TTC549 (cell line): ENCODE results near the gene LSM14B.

Source experiments
- FAIRE-seq: peaks from 2 replicates; lab custom pipeline; 2012; peaks lifted over from hg19 to GRCh38; lab: Jason Lieb, UNC

The LSM14B gene

DNA sequence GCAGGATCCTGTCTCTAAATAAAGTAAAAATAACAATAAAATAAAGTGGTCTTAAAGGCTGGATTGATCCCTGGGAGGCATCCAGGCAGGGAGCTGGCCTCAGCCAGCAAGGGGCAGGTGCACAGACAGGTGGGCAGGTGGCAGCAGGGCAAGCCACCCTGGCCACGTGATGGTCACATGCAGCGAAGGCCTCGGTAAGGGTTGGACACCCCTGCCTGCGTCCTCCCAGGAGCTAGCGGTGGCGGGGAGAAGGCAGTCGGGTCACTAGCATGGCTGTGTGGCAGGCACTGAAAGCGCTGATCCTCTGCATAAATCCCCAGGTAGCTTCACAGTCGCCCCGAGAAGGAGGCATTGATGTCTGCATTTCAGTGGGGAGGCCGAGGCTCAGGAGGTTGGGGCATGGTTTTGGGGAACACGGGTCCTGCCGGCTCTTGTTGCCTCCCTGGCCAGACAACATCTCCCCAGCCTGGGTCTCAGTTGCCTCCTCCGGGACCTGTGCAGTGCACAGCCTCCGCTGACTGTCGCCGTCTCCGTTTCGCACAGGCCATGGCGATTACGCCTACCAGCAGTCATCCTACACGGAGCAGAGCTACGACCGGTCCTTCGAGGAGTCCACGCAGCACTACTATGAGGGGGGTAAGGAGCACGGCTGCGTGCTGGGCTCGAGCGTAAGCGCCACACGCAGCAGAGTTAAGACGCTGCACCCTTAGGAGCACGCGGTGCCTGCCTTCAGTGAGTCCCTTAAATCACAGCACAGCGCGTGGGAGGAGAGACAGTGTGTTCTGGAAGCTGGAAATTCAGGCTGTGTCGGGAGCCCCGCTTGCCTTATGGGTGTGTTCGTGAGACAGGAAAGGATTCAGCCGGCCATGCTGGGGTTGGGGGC lies 42.8 kb downstream of the LSM14B start:
- FAIRE-seq, result no peak

DNA sequence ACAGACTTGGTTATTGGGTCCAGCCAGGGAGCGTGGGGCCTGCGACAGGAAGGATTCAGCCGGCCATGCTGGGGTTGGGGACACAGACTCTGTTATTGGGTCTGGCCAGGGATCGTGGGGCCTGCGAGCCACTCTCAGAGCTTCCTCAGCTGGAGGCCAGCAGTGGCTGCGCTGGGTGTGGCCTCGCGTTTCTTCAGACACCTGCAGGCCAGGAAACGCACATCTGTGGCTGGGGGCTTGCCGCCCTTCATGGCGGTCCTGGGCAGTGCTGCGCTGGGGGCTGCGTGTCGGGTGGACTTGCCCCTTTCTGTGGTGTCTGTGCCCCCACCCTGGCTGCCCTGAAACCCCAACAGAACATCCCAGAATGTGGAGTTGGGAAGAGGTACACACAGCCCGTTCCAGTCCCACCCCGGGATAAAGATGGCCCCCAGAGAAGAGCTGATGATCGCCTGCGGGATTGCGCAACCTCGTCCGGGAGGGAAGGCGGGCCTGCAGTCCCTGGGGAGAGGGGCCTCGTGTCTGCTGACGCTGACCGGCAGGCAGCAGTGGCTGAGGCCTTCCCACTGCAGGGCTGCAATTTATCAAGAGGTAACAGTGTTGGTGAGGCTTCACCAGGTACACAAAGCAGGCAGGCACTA lies 43.6 kb downstream of the LSM14B start:
- no peak for FAIRE-seq

GRCh38 chr20:62167474-62167873 lies 45.2 kb downstream of the LSM14B start:
- no peak for FAIRE-seq

GRCh38 chr20:62168061-62168460 lies 45.8 kb downstream of the LSM14B start:
- no peak for FAIRE-seq

DNA sequence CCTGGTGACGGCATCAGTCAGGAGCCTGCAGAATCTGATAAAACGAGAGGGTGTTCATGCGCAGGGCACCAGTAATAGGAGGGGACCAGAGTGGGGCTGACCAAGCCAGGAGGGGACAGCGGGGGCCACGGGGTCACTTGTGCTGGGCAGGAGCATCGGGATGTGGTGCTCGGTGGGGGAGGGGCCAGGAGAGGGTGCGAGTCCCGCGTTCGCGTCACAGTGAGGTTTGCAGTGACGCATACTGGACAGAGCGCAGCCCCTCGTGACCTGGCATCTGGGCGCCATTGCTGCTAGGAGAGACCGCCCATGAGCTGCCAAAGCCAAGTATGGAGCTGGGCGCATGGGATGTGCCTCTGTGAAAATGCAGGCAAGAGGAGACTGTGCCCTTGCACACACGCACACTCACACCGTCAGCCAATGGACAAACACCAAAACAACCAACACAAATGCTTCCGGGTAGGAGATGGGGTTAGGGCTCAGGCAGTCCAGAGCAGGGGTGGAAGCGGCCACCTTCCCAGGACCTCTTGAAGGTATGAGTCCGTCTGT lies 46.7 kb downstream of the LSM14B start:
- FAIRE-seq, result no peak

- no peak for FAIRE-seq
These were observed 48.3 kb downstream of the LSM14B start for GRCh38 chr20:62170536-62170935.

DNA sequence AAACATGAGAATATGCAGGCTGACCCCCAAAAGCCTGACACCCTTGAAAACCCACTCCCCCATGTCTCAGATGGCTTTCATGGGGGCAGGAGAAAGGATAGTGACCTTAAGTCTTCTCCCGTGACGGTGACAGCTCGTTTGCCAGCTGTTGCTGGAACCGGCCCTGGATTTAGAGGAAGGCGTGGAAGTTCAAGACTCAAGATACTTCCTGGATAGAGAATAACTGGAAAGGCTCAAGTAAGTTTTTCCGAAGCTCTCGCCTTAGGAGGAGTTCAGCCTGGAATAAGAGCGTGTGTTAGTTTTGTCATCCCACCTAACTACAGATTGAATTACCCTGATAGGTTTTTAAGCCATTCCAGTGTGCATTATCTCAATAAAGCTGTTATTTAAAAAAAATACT lies 49.0 kb downstream of the LSM14B start:
- FAIRE-seq, result no peak

GRCh38 chr20:62172666-62173065 lies 50.4 kb downstream of the LSM14B start:
- FAIRE-seq, result no peak

DNA sequence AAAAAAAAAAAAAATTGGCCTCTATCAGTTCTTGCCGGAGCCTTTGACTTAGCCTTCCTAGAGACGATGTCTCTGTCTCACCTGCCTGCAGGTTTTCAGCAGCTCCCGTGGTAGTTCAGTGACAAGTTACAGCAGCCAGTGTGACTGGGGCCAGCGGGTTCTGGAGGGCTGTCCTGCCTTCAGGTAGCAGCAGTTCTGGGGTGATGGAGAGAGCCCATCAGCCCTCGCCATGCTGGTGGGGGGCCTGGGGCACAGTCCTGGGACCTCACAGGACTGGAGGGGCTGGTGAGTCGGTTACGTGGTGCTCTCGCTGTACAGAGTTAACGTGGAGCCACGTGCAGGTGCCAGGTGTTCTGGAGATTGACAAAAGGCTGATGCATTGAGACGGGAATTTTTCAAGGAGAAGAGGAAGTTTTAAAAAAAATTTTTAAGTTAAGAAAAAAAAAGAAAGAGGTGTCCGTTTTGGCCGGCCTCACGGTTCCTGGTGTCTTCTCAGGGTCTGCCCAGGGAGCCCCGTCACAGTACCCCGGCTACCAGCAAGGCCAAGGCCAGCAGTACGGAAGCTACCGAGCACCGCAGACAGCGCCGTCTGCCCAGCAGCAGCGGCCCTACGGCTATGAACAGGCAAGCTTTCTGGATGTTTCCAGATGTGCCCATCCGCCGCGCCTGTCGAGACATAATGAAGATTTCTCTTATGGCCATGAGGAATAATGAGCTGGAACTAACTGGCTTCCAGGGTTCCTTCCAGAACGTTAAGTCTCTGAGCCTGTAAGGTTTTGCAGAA lies 51.9 kb downstream of the LSM14B start:
- no peak for FAIRE-seq

GRCh38 chr20:62174870-62175624 lies 52.8 kb downstream of the LSM14B start:
- FAIRE-seq, result no peak

DNA sequence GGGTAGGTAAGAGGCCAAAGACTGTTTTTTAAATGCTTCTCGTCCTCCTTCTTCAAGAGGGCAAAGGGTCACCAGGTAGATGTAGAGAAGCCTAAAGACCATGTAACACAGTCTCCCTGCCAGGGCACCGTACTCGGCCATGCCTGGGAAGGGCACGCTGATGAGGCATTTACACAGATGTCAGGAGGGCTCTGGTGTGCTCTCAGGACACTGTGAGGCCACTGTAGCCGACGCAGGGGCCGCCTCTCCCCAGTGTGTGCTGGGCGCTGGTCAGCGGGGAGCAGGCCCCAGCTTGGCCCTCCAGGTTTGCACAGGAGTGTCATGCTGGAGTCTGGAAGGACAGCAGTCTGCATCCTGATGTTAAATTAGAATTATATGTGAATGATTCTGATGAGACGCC lies 53.4 kb downstream of the LSM14B start:
- no peak for FAIRE-seq

DNA sequence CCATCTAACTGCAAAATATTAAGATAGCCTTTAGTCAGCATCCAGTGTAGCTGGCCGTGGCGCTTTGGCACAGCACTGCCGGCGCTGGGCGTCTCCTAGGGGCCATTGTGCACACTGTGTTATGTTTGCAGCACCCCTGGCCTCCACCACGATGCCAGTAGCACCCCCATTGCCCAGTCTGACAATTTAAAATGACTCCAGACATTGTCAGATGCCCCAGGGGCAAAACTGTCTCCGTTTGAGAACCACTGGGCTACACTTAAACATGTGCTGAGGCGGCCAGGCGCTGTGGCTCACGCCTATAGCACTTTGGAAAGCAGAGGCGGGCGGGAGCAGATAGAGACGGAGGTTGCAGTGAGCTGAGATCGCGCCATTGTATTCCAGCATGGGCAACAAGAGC lies 54.6 kb downstream of the LSM14B start:
- FAIRE-seq, result no peak

DNA sequence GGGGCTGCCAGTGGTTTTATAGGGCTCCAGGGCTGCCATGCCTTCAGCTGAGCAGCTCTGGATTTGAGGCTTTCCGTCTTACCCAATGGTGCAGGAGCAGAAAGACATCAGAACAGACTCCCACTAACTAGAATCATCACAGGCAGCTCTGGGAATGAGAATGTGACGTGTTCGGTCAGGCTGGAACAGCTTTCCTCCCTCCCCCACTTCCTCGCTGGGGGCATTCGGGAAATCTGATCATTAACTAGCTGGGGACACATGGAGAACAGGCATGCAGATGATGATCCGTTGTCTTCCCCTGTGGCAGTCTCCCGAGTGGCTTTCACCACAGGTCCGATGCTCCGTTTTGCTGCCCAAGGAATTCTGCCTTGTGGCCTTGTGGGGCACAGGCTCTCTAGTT lies 55.0 kb downstream of the LSM14B start:
- no peak for FAIRE-seq

DNA sequence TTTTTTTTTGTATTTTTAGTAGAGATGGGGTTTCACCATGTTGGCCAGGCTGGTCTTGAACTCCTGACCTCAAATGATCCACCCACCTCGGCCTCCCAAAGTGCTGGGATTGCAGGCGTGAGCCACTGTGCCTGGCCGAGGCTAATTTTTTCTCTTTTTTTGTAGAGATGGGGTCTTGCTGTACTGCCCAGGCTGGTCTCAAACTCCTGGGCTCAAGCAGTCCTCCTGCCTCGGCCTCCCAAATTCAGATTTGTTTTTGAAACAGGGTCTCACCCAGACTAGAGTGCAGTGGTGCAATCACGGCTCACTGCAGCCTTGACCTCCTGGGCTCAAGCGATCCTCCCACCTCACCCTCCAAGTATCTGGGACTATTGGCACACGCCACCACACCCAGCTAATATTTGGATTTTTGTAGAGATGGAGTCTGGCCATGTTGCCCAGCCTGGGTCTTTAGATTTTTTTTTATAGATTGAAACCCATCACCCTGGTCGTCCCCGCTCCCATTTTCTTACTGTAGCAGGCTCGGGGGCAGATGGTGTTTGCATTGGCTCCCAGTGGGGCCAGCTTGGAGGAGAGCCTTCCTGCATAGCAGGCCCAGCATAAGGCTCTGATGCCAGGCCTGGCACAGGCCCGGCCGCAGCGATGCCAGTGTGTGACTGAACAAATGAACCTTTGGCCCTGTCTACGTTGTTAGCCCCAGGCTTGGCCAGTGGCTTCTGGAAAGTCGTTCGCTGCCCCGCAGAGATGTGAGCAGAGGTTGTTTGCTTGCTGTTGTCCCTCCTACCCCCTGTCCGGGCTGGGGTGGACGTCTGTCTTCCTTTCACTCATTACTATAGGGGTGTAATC lies 56.3 kb downstream of the LSM14B start:
- no peak for FAIRE-seq

- FAIRE-seq, result no peak
These were observed 56.9 kb downstream of the LSM14B start for GRCh38 chr20:62179162-62179504.

GRCh38 chr20:62181808-62182207 lies 59.5 kb downstream of the LSM14B start:
- FAIRE-seq, result no peak

GRCh38 chr20:62182469-62183425 lies 60.5 kb downstream of the LSM14B start, which contains the start of gene MTG2:
Gene MTG2, plus strand, starts transcription at chr20:62183028. Its CDS starts 10,393 bp downstream, at chr20:62193421.
- FAIRE-seq, result no peak

DNA sequence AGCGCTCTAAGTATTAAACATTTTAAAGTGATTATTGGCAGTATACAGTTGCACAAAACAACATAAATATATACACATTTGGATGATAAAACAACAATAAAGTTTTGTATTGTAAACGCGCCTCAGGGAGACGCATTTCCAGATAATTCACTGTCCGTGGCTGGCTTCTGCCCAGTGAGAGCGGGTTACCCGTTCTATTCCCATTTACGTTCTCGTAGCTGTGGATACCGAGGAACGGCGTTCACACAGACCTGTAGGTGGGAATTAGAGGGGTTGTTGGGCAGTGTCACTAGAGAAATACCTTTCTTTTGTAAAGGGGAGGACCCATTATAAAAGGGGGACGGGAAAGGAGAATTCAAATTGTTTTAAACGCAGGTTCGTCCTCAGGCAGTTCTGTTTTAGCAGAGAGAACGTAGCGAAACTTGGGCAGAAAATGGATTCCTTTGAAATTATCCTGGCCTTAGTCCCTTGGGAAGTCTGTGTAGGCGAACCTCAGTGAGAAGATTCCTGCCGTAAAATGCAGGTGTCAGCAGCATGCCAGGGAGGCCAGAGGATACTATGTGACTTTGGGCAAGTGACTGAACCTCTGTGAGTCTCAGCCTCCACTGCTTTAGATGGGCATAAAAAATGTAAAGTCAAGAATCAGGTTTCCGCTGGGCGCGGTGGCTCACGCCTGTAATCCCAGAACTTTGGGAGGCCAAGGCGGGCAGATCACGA lies 61.3 kb downstream of the LSM14B start:
- FAIRE-seq, result no peak
